Activated CD8-positive, alpha-beta memory T cell treated with anti-CD3 and anti-CD28 coated beads, Interleukin-2, amount 10 ng/mL, durations not matched to agents 7 days and 5 days (primary cell): Measurements from ENCODE around the gene IGFL4. TPM values are rescaled to one million over a fixed set of nuclear protein-coding genes. Genes with fewer than 3 reads are reported as not detected.
A peak's percentile ranks its signal among the peaks of the same experiment; 100 is the strongest.

Experiments used
- ATAC-seq: fragments of 150-1000 bp; cut with Tn5 transposase; one replicate; pipeline ENCODE4 v1.10.0; 2021; ENCODE audit warnings: moderate library complexity
- CTCF ChIA-PET: fragments of 350-600 bp; sonication (Branson Sonifier 250); formaldehyde crosslinking; loops from one replicate; lab custom pipeline; 2021; ENCODE audit warnings: antibody characterized with exemption; lab: Charles Lee
- DNase-seq: peaks from one replicate; pipeline ENCODE4 v3.0.0-alpha.2; 2020
- H3K27ac Mint-ChIP-seq: one replicate; pipeline ENCODE4 v1.8.0; 2021; ENCODE audit warnings: mild to moderate bottlenecking, mixed read lengths
- H3K27me3 Mint-ChIP-seq: one replicate; pipeline ENCODE4 v1.8.0; 2021; ENCODE audit warnings: mixed read lengths
- H3K36me3 Mint-ChIP-seq: one replicate; pipeline ENCODE4 v1.8.0; 2021; ENCODE audit warnings: mild to moderate bottlenecking, mixed read lengths
- H3K4me1 Mint-ChIP-seq: one replicate; pipeline ENCODE4 v1.8.0; 2021; ENCODE audit warnings: mixed read lengths
- H3K4me3 Mint-ChIP-seq: one replicate; pipeline ENCODE4 v1.8.0; 2021; ENCODE audit warnings: mild to moderate bottlenecking, moderate library complexity, mixed read lengths
- H3K9me3 Mint-ChIP-seq: one replicate; pipeline ENCODE4 v1.8.0; 2022; ENCODE audit warnings: low read depth, mixed read lengths
- microRNA-seq: library from miRNA; unstranded; fragments of <30 nt; microRNA quantifications from one replicate; pipeline ENCODE4 v1.2.0, GENCODE V29; 2022
- total RNA-seq, 2 experiments: library from RNA; stranded (reverse); gene quantifications; one replicate each; pipeline ENCODE4 v1.2.3, GENCODE V29; 2021

The IGFL4 gene
- total RNA-seq, 2 experiments from 2014 or later, result not detected

- Mint-ChIP-seq H3K4me1 (peaks cover 16% of the 10 kb centered on the region), H3K27ac (no peak overlapping the region), H3K9me3 (no peaks in the 10 kb centered on the region), H3K27me3 (peaks cover 6% of the 10 kb centered on the region), H3K4me3 (no peak overlapping the region), H3K36me3 (peaks cover 9% of the 10 kb centered on the region)
- CTCF ChIA-PET, result interaction anchor here (0.7 to 2.0 kb wide), 14 partner anchors 9 to 271 kb away, joined by 3 to 11 read pairs (median 4); partner anchors contain the start of gene MYPOP
- DNase-seq (no peak), ATAC-seq (peak; percentile 4)
Observed at GRCh38 chr19:45994456-45994997, 46.3 kb downstream of the IGFL4 start.

- no peak overlapping the region for H3K27ac Mint-ChIP-seq
- peaks cover 26% of the 10 kb centered on the region for H3K27me3 Mint-ChIP-seq
- no peak overlapping the region for H3K4me3 Mint-ChIP-seq
- no peak for ATAC-seq
- DNase-seq, result no peak
- H3K36me3 Mint-ChIP-seq, result no peaks in the 10 kb centered on the region
- H3K4me1 Mint-ChIP-seq, result peaks cover 11% of the 10 kb centered on the region
- CTCF ChIA-PET, result no interaction called here
- no peaks in the 10 kb centered on the region for H3K9me3 Mint-ChIP-seq
Observed at GRCh38 chr19:45990113-45990728, 50.6 kb downstream of the IGFL4 start.

Small RNAs within 50 kb of the gene (microRNA-seq; reads per million reads assigned to microRNA genes)
- gene MIR769, result 206 reads per million, percentile 74 among the genes with 10 or more reads in this experiment

Other genes starting within 250 kb of the IGFL4 start
- gene DMWD, start 248.2 kb downstream of the IGFL4 start, total RNA-seq, result 10 to 100 TPM; 47.0 to 47.9 TPM
- under 1 TPM; 0.19 to 0.23 TPM for gene RSPH6A, start 225.7 kb downstream of the IGFL4 start, total RNA-seq
- 100 to 1,000 TPM; 119 to 125 TPM for gene SYMPK, start 177.9 kb downstream of the IGFL4 start, total RNA-seq
- gene FOXA3, start 176.7 kb downstream of the IGFL4 start, total RNA-seq, result under 1 TPM in 1 of 2 experiments, not detected in 1; 0.14 TPM
- gene IRF2BP1, start 154.9 kb downstream of the IGFL4 start, total RNA-seq, result 10 to 100 TPM; 18.9 to 19.0 TPM
- gene MYPOP, start 138.4 kb downstream of the IGFL4 start, total RNA-seq, result 10 to 100 TPM; 13.0 to 13.8 TPM
- under 1 TPM in 1 of 2 experiments, not detected in 1; 0.18 TPM for gene NANOS2, start 126.2 kb downstream of the IGFL4 start, total RNA-seq
- gene NOVA2, start 67.1 kb downstream of the IGFL4 start, total RNA-seq, result under 1 TPM; 0.02 to 0.18 TPM
- gene CCDC61, start 45.5 kb downstream of the IGFL4 start, total RNA-seq, result 10 to 100 TPM; 24.4 to 35.1 TPM
- not detected for gene PGLYRP1, start 17.9 kb downstream of the IGFL4 start, total RNA-seq
- gene IGFL3, start 83.7 kb upstream of the IGFL4 start, total RNA-seq, result not detected
- not detected for gene IGFL2, start 107.2 kb upstream of the IGFL4 start, total RNA-seq
- gene IGFL1, start 188.7 kb upstream of the IGFL4 start, total RNA-seq, result not detected